ENCODE results near the gene NXN. TPM values are rescaled to one million over a fixed set of nuclear protein-coding genes. Genes with fewer than 3 reads are reported as not detected.
"Not testable (repeated sequence)": the region's sequence is repeated elsewhere in the genome, so short reads cannot be mapped to it uniquely, and the experiment has no call there.

Gene NXN
- total RNA-seq, 1 donor from 2014 or later = 76.4 TPM

DNA sequence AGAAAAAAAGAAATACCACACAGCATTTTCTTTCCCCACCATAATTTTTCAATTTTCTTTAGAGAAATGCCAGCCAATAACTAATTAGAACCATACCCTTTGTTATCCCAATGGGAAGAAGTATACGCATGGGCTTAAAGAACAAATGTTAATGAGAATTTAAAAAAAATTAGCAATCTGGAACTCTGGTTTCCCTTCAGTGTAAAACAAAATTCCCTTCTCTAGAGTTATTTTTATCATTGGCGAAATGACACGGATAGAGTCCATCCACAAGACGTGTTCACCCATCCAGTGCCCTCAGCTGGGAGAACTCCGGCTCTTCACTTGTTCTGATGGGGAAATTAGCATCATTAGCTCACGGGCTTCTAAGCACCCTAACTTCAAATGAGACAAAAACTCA lies 3.3 kb downstream of the NXN start:
- peaks cover 47% of the 10 kb centered on the region for H3K4me1 Mint-ChIP-seq
- no peaks in the 10 kb centered on the region for H3K9me3 Mint-ChIP-seq
- DNase-seq (ENCODE audit: low read depth, low spot score) = no peak
- H3K4me3 Mint-ChIP-seq = peak overlapping the region; percentile 73
- H3K27me3 Mint-ChIP-seq (ENCODE audit: low read depth) = no peaks in the 10 kb centered on the region
- TF ChIP-seq, protein P1, sequence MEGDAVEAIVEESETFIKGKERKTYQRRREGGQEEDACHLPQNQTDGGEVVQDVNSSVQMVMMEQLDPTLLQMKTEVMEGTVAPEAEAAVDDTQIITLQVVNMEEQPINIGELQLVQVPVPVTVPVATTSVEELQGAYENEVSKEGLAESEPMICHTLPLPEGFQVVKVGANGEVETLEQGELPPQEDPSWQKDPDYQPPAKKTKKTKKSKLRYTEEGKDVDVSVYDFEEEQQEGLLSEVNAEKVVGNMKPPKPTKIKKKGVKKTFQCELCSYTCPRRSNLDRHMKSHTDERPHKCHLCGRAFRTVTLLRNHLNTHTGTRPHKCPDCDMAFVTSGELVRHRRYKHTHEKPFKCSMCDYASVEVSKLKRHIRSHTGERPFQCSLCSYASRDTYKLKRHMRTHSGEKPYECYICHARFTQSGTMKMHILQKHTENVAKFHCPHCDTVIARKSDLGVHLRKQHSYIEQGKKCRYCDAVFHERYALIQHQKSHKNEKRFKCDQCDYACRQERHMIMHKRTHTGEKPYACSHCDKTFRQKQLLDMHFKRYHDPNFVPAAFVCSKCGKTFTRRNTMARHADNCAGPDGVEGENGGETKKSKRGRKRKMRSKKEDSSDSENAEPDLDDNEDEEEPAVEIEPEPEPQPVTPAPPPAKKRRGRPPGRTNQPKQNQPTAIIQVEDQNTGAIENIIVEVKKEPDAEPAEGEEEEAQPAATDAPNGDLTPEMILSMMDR (conservative IDR thresholded peaks at IDR 0.05) = no peak
- H3K36me3 Mint-ChIP-seq (ENCODE audit: low read depth) = no peaks in the 10 kb centered on the region
- H3K27ac Mint-ChIP-seq (ENCODE audit: unreplicated experiment) = no peak overlapping the region

DNA sequence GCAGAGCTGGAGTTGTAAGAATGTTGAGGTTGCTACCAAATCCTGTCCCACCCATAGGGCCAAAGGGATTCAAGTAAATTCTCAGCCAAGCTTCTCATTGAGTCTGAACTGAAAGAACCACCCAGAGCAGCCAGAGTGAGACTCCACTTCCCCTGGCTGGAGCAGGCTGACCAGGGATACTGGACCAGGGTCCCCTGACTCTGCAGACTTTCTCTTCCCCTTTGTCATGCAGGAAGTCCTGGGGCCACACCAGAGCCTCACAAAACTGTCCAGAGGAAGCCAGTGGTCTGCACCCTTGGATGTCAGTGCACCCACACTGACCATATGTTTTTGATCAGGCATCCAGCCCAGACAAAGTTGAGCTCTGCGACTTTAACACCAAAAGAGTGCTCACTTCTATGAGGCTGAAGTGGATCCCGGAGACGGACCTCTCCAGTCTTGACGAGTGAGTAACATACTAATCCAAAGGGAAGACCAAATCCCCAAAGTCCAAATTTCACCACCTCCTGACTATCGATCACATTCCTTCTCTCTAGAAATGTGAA lies 4.1 kb downstream of the NXN start:
- no peak overlapping the region for H3K27ac Mint-ChIP-seq (ENCODE audit: unreplicated experiment)
- H3K27me3 Mint-ChIP-seq (ENCODE audit: low read depth) = no peaks in the 10 kb centered on the region
- H3K4me1 Mint-ChIP-seq = peaks cover 47% of the 10 kb centered on the region
- H3K4me3 Mint-ChIP-seq = peak overlapping the region; percentile 73
- no peak for DNase-seq (ENCODE audit: low read depth, low spot score)
- H3K36me3 Mint-ChIP-seq (ENCODE audit: low read depth) = no peaks in the 10 kb centered on the region
- H3K9me3 Mint-ChIP-seq = no peaks in the 10 kb centered on the region
- TF ChIP-seq, protein P1 (conservative IDR thresholded peaks at IDR 0.05) = no peak

DNA sequence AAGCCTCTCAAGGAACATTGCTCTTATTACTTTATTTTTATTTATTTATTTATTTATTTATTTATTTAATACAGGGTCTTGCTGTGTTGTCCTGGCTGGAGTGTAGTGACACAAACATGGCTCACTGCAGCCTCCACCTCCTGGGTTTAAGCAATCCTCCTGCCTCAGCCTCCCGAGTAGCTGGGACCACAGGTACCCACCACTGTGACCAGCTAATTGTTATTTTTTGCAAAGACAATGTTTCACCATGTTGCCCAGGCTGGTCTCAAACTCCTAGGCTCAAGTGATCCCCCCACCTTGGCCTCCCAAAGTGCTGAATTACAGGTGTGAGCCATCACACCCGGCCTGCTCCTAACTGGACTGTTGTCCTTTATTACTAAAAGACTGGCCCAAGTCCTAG lies 4.8 kb downstream of the NXN start:
- not testable (repeated sequence) for H3K27ac Mint-ChIP-seq (ENCODE audit: unreplicated experiment)
- peaks cover 48% of the 10 kb centered on the region for H3K4me1 Mint-ChIP-seq

DNA sequence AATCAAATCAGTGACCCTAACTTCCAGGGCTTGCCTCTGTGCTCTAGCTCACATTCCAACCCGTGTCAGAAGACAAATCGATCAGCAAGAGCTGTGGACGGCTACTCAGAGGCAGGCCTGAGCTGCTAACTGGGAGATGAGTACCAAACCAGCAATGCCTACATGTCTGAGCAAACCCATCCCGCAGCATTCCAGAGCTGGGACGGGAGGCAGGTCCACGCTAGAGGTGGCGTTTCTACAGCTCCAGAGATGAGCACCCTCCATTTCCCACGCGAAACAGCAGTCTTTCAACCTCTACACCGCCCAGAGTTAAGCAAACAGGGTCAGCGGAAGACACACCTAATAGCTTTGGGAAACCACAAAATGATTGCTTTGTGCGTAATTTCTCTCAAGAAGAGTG lies 6.5 kb downstream of the NXN start:
- TF ChIP-seq, protein P1 (conservative IDR thresholded peaks at IDR 0.05) = no peak
- no peak overlapping the region for H3K27ac Mint-ChIP-seq (ENCODE audit: unreplicated experiment)
- peaks cover 63% of the 10 kb centered on the region for H3K4me1 Mint-ChIP-seq
- no peaks in the 10 kb centered on the region for H3K27me3 Mint-ChIP-seq (ENCODE audit: low read depth)
- no peaks in the 10 kb centered on the region for H3K9me3 Mint-ChIP-seq
- H3K4me3 Mint-ChIP-seq = peak overlapping the region; percentile 56
- peaks cover 3% of the 10 kb centered on the region for H3K36me3 Mint-ChIP-seq (ENCODE audit: low read depth)
- no peak for DNase-seq (ENCODE audit: low read depth, low spot score)

More for the DNA sequence above, 4.8 kb downstream of the NXN start:
- H3K9me3 Mint-ChIP-seq; H3K36me3 Mint-ChIP-seq (ENCODE audit: low read depth); DNase-seq (ENCODE audit: low read depth, low spot score); H3K27me3 Mint-ChIP-seq (ENCODE audit: low read depth): not testable (repeated sequence)
- peak overlapping the region; percentile 73 for H3K4me3 Mint-ChIP-seq

DNA sequence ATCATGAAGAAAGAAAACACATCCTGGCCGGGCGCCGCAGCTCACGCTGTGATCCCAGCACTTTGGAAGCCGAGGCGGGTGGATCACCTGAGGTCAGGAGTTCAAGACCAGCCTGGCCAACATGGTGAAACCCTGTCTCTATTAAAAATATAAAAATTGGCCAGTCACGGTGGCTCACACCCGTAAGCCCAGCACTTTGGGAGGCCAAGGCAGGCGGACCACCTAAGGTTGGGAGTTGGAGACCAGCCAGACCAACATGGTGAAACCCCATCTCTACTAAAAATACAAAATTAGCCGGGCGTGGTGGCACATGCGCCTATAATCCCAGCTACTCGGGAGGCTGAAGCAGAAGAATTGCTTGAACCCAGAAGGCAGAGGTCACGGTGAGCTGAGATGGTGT lies 7.7 kb downstream of the NXN start:
- not testable (repeated sequence) for DNase-seq (ENCODE audit: low read depth, low spot score); H3K9me3 Mint-ChIP-seq; H3K27me3 Mint-ChIP-seq (ENCODE audit: low read depth); H3K4me3 Mint-ChIP-seq; H3K27ac Mint-ChIP-seq (ENCODE audit: unreplicated experiment); H3K36me3 Mint-ChIP-seq (ENCODE audit: low read depth)
- peaks cover 58% of the 10 kb centered on the region for H3K4me1 Mint-ChIP-seq

DNA sequence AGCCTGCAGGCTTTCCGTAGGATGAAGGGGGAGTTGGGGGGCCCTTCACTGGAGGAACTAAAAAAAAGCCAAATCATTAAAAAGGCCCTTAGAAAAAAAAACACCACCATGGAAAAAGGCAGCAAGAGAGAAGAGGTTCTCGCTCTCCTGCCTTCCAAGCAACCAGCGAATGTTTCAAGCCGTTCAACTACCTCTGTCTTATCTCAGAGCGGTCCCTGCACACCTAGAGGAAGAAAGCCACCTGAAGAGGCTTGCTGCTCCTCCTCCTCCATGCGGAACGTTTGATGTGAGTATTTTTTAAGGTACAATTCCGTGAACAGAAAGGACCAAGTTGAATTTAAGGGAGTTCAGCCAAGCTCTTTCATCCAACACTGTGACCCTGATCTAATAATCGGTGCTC lies 9.2 kb downstream of the NXN start:
- no peak for DNase-seq (ENCODE audit: low read depth, low spot score)
- TF ChIP-seq, protein P1 (conservative IDR thresholded peaks at IDR 0.05) = no peak
- H3K36me3 Mint-ChIP-seq (ENCODE audit: low read depth) = peaks cover 7% of the 10 kb centered on the region
- H3K9me3 Mint-ChIP-seq = no peaks in the 10 kb centered on the region
- H3K4me3 Mint-ChIP-seq = peak overlapping the region; percentile 17
- H3K27me3 Mint-ChIP-seq (ENCODE audit: low read depth) = no peaks in the 10 kb centered on the region
- peaks cover 57% of the 10 kb centered on the region for H3K4me1 Mint-ChIP-seq
- H3K27ac Mint-ChIP-seq (ENCODE audit: unreplicated experiment) = peak overlapping the region; percentile 92

Measured in neural crest cell (in vitro differentiated cells).